OCI-LY7 (cell line): ENCODE measurements around the gene HRH2. TPM values are rescaled to one million over a fixed set of nuclear protein-coding genes. Genes with fewer than 3 reads are reported as not detected.

Source experiments
- Bru-seq: library from RNA; stranded (reverse); fragments of 400-500 nt; gene quantifications from one replicate; lab custom pipeline; 2021; lab: Mats Ljungman, UMichigan
- BruChase-seq, 2 experiments: library from RNA; stranded (reverse); fragments of 400-500 nt; gene quantifications; one replicate each; lab custom pipeline; 2021; lab: Mats Ljungman, UMichigan
- BruUV-seq: library from RNA; stranded (reverse); fragments of 400-500 nt; replicated peaks from 2 replicates; lab custom pipeline; 2021; lab: Mats Ljungman, UMichigan
- CTCF ChIA-PET: fragments of 300-600 bp; sonication (Branson Sonifier 250); formaldehyde crosslinking; loops from one replicate; lab custom pipeline; 2022; ENCODE audit warnings: antibody characterized with exemption; ENCODE audit not compliant: unreplicated experiment; lab: Charles Lee
- POLR2A ChIA-PET: fragments of 300-600 bp; sonication (Branson Sonifier 250); formaldehyde crosslinking; loops from one replicate; lab custom pipeline; 2022; ENCODE audit warnings: antibody characterized with exemption; lab: Charles Lee
- DNase-seq: peaks from one replicate; pipeline ENCODE4 v3.0.0-alpha.2; 2015; ENCODE audit warnings: low spot score
- H2AFZ ChIP-seq: fragments of 200-600 bp; sonication (generic), shearing (Covaris generic); 2 replicates; pipeline ENCODE4 v1.6.1; 2014; ENCODE audit warnings: mild to moderate bottlenecking, antibody characterized with exemption, low read length, moderate library complexity
- H3K27ac ChIP-seq: fragments of 200-600 bp; sonication (generic); 2 replicates; pipeline ENCODE4 v1.5.1; 2014; ENCODE audit warnings: mixed run types, low read depth, mild to moderate bottlenecking, moderate library complexity, low read length, inconsistent platforms; ENCODE audit not compliant: poor library complexity, severe bottlenecking
- H3K36me3 ChIP-seq: fragments of 200-600 bp; sonication (generic); 2 replicates; pipeline ENCODE4 v1.6.1; 2014; ENCODE audit warnings: mild to moderate bottlenecking, antibody characterized with exemption, low read length, moderate library complexity, mixed read lengths; ENCODE audit not compliant: insufficient read depth
- H3K4me1 ChIP-seq: fragments of 200-600 bp; sonication (generic); 2 replicates; pipeline ENCODE4 v1.5.1; 2014; ENCODE audit warnings: mild to moderate bottlenecking, low read length; ENCODE audit not compliant: insufficient read depth, poor library complexity, severe bottlenecking
- H3K4me2 ChIP-seq: fragments of 200-600 bp; sonication (generic); 2 replicates; pipeline ENCODE4 v1.6.1; 2014; ENCODE audit warnings: mild to moderate bottlenecking, low read length
- H3K4me3 ChIP-seq: fragments of 200-600 bp; sonication (generic); 2 replicates; pipeline ENCODE4 v1.5.1; 2014; ENCODE audit warnings: mild to moderate bottlenecking, low read depth, low read length; ENCODE audit not compliant: poor library complexity, severe bottlenecking
- H3K79me2 ChIP-seq: fragments of 200-600 bp; sonication (generic); 2 replicates; pipeline ENCODE4 v1.6.1; 2016; ENCODE audit warnings: low read depth, mild to moderate bottlenecking, low read length, moderate library complexity, mixed read lengths; ENCODE audit not compliant: insufficient read depth
- H3K9me2 ChIP-seq: fragments of 200-600 bp; sonication (generic); 2 replicates; pipeline ENCODE4 v1.6.1; 2016; ENCODE audit warnings: mild to moderate bottlenecking, low read length, mixed read lengths; ENCODE audit not compliant: insufficient read depth
- H3K9me3 ChIP-seq: fragments of 200-600 bp; sonication (generic); 2 replicates; pipeline ENCODE4 v1.6.1; 2014; ENCODE audit warnings: mild to moderate bottlenecking, mixed run types, low read length, mixed read lengths
- H4K20me1 ChIP-seq: fragments of 200-600 bp; sonication (generic); 2 replicates; pipeline ENCODE4 v1.6.1; 2014; ENCODE audit warnings: mild to moderate bottlenecking, antibody characterized with exemption, low read length, moderate library complexity, mixed read lengths; ENCODE audit not compliant: insufficient read depth
- EZH2phosphoT487 ChIP-seq: fragments of 200-600 bp; sonication (generic); IDR thresholded peaks from 2 replicates; pipeline ENCODE4 v1.6.1; 2018; ENCODE audit warnings: low read depth, borderline replicate concordance, mild to moderate bottlenecking, mixed run types, antibody characterized with exemption, low read length, moderate library complexity, mixed read lengths
- intact Hi-C: fragments of 100-400 bp; cut with micrococcal nuclease; formaldehyde crosslinking; loops from one replicate; pipeline ENCODE4 v1.10.0; 2022; ENCODE audit not compliant: unreplicated experiment
- long read RNA-seq: library from polyadenylated mRNA; stranded (forward); transcript quantifications from one replicate; pipeline ENCODE4 v2.0.0, GENCODE V29; 2022
- total RNA-seq, 2 experiments: library from RNA; depleted of rRNA in 1 of 2; stranded (reverse); fragments of >200 nt in 1 of 2; shearing (Covaris generic) in 1 of 2; gene quantifications; 2 replicates each; pipeline ENCODE4 v1.2.3, GENCODE V29; 2014 to 2022
- TF ChIP-seq, protein P1 (sequence below): fragments of 200-600 bp; sonication (generic); conservative IDR thresholded peaks from 2 replicates; pipeline ENCODE4 v1.5.1; 2014; ENCODE audit warnings: mild to moderate bottlenecking, antibody characterized with exemption, low read length, moderate library complexity, mixed read lengths

HRH2 gene, protein sequence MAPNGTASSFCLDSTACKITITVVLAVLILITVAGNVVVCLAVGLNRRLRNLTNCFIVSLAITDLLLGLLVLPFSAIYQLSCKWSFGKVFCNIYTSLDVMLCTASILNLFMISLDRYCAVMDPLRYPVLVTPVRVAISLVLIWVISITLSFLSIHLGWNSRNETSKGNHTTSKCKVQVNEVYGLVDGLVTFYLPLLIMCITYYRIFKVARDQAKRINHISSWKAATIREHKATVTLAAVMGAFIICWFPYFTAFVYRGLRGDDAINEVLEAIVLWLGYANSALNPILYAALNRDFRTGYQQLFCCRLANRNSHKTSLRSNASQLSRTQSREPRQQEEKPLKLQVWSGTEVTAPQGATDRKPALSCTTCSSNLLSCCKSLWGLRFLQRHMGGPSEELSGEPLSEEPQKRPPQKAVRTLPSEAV
- total RNA-seq (2014; rRNA removed; shearing (Covaris generic)) (not detected in 2 replicates), total RNA-seq (2022) (not detected in 2 replicates), Bru-seq, nascent RNA (not detected), BruChase-seq, experiment 1, labeled RNA remaining after a 6-hour chase (not detected), BruChase-seq, experiment 2, labeled RNA remaining after a 2-hour chase (not detected)
- long read RNA-seq = 0 reads

DNA sequence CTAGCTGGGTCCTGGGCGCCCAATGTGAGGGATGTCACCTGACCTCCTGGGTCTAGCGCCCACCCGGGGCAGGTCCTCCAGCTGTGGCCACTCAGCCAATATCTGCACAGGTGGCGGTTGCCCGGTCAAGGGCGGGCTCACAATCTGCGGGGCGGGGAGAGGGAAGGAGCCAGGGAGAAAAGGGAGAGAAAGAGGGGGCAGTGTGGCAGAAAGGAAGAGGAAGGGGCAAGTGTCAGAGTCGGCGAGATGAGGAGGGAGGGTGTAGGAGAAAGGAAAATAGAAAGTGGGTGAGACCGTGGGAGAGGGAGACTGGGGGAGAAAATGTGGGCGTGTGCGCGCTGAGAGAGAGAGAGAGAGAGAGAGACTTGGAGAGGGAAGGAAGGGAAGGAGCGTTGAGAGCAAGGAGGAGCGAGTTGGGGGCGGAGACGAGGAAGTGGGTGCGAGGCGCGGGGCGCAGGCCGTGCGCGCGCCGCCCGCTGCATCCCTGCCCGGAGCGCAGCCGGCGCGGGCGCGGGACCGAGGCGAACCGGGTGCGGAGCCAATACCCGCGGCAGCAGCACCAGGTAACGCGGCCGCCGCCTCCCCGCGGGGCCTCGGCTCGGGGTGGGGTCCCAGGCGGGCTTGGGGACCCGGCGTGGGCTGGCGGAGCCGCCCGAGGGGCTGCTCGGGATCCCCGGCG, at the start of gene HRH2:
HRH2 (plus strand) TSS at position 479 of the 679 bp plus-strand sequence. CDS start 25,163 bp downstream, outside the sequence.
- POLR2A ChIA-PET = no interaction called here
- Histone ChIP-seq H4K20me1 (no peaks in the 10 kb centered on the region), H3K79me2 (no peaks in the 10 kb centered on the region), H3K9me2 (no peaks in the 10 kb centered on the region), H3K4me3 (no peak within 1 kb of the TSS), H3K36me3 (no peaks in the 10 kb centered on the region), H3K9me3 (no peaks in the 10 kb centered on the region), H3K4me1 (no peaks in the 10 kb centered on the region), H2AFZ (no peak within 1 kb of the TSS), H3K4me2 (no peak within 1 kb of the TSS), H3K27ac (no peak within 1 kb of the TSS)
- BruUV-seq = no TSS peak
- intact Hi-C loops = no loop called here
- CTCF ChIA-PET = no interaction called here
- TF ChIP-seq, protein P1, sequence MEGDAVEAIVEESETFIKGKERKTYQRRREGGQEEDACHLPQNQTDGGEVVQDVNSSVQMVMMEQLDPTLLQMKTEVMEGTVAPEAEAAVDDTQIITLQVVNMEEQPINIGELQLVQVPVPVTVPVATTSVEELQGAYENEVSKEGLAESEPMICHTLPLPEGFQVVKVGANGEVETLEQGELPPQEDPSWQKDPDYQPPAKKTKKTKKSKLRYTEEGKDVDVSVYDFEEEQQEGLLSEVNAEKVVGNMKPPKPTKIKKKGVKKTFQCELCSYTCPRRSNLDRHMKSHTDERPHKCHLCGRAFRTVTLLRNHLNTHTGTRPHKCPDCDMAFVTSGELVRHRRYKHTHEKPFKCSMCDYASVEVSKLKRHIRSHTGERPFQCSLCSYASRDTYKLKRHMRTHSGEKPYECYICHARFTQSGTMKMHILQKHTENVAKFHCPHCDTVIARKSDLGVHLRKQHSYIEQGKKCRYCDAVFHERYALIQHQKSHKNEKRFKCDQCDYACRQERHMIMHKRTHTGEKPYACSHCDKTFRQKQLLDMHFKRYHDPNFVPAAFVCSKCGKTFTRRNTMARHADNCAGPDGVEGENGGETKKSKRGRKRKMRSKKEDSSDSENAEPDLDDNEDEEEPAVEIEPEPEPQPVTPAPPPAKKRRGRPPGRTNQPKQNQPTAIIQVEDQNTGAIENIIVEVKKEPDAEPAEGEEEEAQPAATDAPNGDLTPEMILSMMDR = no peak
- TF ChIP-seq EZH2phosphoT487 = no peak
- no peak for DNase-seq

DNA sequence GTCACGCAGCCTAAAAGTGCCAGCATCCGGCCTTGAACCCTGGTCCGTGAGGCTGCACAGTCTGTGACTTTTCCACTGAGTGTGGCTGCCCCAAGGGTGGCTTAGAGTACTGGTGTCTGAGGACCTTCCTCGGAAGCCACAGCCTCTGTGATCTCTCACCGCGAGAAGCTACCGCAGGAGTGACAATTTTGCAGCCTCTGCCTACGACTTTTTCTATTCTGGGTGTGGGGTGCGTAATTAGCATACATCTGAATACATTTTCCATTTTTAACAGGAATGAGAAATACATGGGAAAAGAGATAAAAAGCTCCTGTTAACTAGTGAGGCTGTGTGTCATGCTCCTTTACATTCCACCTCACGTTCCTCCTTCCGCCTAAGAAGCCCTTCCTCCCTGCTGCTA, 48.3 kb upstream of the HRH2 start:
- TF ChIP-seq, protein P1 = no peak
- DNase-seq = no peak
- intact Hi-C loops = no loop called here
- no TSS peak for BruUV-seq
- Histone ChIP-seq H3K4me2 (no peak overlapping the region), H3K4me3 (no peak overlapping the region), H3K27ac (no peak overlapping the region), H3K9me3 (no peaks in the 10 kb centered on the region), H3K79me2 (no peaks in the 10 kb centered on the region), H4K20me1 (no peaks in the 10 kb centered on the region), H2AFZ (no peak overlapping the region), H3K9me2 (no peaks in the 10 kb centered on the region), H3K4me1 (no peaks in the 10 kb centered on the region), H3K36me3 (no peaks in the 10 kb centered on the region)
- ChIA-PET POLR2A (no interaction called here), CTCF (no interaction called here)
